Thyroid gland (tissue), 4 donors: ENCODE results near the gene PIK3R6. TPM values are rescaled to one million over a fixed set of nuclear protein-coding genes. Genes with fewer than 3 reads are reported as not detected.

Source experiments
- DNase-seq, 2 donors: peaks; one replicate each; pipeline ENCODE4 v3.0.0-alpha.2; 2019
- H3K27ac ChIP-seq, 3 donors: fragments of 200-600 bp; sonication (generic); 1 replicate in 2 of 3; 2 replicates in 1 of 3; pipeline ENCODE4 v1.5.1; 2016 to 2019; ENCODE audit warnings: mild to moderate bottlenecking in 1 of 3, moderate library complexity in 1 of 3
- H3K27me3 ChIP-seq: fragments of 200-600 bp; sonication (generic); one replicate; pipeline ENCODE4 v1.5.1; 2019
- H3K36me3 ChIP-seq, 2 donors: fragments of 200-600 bp; sonication (generic); one replicate each; pipeline ENCODE4 v1.5.1; 2016 to 2019
- H3K4me1 ChIP-seq, 2 donors: fragments of 200-600 bp; sonication (generic); one replicate each; pipeline ENCODE4 v1.5.1; 2017 to 2019
- H3K4me3 ChIP-seq, 3 donors: fragments of 200-600 bp; sonication (generic); replicated peaks in 1 of 3; 1 replicate in 2 of 3; 2 replicates in 1 of 3; pipeline ENCODE4 v1.5.1; 2016; ENCODE audit warnings: mild to moderate bottlenecking in 1 of 3
- H3K9me3 ChIP-seq: fragments of 200-600 bp; sonication (generic); one replicate; pipeline ENCODE4 v1.5.1; 2017
- POLR2A ChIP-seq, 2 donors: fragments of 450-650 bp; IDR thresholded peaks; one replicate each; pipeline ENCODE4 v1.6.1; 2017; ENCODE audit warnings: antibody characterized with exemption in 2 of 2, mild to moderate bottlenecking in 2 of 2, moderate library complexity in 1 of 2
- WGBS, 2 donors: methylation state at CpG; one replicate each; pipeline ENCODE4 v1.1.5; 2017; 5-methylcytosine and 5-hydroxymethylcytosine counted together
- intact Hi-C: fragments of 100-400 bp; cut with DNase I; formaldehyde crosslinking; loops from one replicate; pipeline ENCODE4 v1.15.1; 2023
- total RNA-seq, 4 donors: library from RNA; depleted of rRNA; stranded (reverse); fragments of >200 nt; gene quantifications; one replicate each; pipeline ENCODE4 v1.2.3, GENCODE V29; 2016
- TF ChIP-seq, protein P1 (sequence below), 6 experiments: fragments of 200-600 bp in 3 of 6; fragments of 450-650 bp in 3 of 6; sonication (generic) in 3 of 6; IDR thresholded peaks; one replicate each; pipeline ENCODE4 v1.5.1; 2016 to 2019; ENCODE audit warnings: antibody characterized with exemption in 6 of 6, mild to moderate bottlenecking in 2 of 6, inconsistent platforms in 1 of 6, moderate library complexity in 1 of 6

PIK3R6 gene
- total RNA-seq, 4 donors from 2014 or later: 0.22 TPM; not detected in 3

DNA sequence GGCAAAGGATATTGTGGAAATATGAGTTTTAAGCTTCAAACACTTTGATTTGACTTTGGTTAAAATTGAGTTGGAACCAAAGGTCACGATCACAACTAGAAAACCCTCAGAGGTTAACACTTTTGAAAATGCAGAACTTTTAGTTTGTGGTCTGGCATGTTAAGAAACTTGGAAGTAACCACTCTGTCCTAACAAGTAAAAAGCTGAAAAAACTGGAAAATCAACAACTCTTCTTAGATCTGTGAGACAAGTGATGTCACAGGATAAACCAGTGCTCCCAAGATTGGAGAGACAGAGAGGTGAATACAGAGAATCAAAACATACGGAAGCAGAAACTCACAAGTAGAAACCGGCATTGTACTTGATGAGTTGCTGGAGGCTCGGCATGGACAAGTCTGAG lies 85.7 kb downstream of the PIK3R6 start:
- no peak for TF ChIP-seq POLR2A (IDR thresholded peaks at IDR 0.05)
- TF ChIP-seq, protein P1, sequence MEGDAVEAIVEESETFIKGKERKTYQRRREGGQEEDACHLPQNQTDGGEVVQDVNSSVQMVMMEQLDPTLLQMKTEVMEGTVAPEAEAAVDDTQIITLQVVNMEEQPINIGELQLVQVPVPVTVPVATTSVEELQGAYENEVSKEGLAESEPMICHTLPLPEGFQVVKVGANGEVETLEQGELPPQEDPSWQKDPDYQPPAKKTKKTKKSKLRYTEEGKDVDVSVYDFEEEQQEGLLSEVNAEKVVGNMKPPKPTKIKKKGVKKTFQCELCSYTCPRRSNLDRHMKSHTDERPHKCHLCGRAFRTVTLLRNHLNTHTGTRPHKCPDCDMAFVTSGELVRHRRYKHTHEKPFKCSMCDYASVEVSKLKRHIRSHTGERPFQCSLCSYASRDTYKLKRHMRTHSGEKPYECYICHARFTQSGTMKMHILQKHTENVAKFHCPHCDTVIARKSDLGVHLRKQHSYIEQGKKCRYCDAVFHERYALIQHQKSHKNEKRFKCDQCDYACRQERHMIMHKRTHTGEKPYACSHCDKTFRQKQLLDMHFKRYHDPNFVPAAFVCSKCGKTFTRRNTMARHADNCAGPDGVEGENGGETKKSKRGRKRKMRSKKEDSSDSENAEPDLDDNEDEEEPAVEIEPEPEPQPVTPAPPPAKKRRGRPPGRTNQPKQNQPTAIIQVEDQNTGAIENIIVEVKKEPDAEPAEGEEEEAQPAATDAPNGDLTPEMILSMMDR (IDR thresholded peaks at IDR 0.05): no peak
- Histone ChIP-seq H3K27me3 (no peaks in the 10 kb centered on the region), H3K4me1 (peaks cover 4 to 7% of the 10 kb centered on the region in 2 donors), H3K9me3 (no peaks in the 10 kb centered on the region), H3K4me3 (no peak overlapping the region), H3K27ac (no peak overlapping the region), H3K36me3 (no peaks in the 10 kb centered on the region)
- WGBS, 2 donors: 74 to 81% methylated on average over 4 of the region's 4 CpGs
- no peak for DNase-seq
- intact Hi-C loops: no loop called here

DNA sequence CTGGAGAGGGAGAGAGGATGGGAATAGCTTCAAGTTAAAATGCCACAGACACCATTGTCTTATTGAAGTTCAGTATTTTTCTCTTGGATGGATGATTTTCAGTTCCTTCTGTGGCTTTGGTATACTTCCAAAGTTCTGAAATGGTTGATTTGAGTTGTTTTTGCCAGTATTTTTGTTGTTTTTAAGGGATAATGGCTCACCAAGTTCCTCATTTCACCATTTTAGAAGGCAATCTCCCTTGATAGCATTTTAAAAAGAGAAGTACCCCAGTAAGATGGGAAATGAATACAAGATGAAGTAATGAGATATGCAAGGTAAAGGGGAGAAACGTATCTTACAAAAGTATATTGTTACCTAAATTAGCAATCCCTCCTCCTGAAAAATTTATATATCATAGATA lies 90.6 kb downstream of the PIK3R6 start:
- DNase-seq: no peak
- H3K27ac ChIP-seq: peak overlapping the region in 1 of 3 donors; percentile 33

DNA sequence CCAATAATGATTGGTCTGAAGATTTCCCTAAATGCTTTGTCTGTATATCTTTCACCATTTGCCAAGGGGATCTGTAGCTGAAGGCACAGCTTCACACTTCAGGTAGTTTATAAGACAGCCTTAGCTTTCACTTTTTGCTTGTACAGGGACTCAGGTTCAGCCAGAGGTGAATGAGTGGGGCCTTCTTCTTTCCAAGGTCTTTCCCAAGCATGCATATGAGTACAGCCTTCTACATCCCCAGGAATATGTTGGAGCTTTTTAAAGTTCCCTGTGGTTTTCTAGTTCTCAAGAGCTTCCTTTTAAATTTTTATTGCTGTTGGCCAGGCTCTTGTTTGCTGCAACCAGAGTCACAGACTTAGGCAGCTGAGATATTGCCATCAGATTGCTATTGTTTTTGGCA lies 91.2 kb downstream of the PIK3R6 start:
- intact Hi-C loops: no loop called here
- Histone ChIP-seq H3K4me1 (peaks cover 13 to 19% of the 10 kb centered on the region in 2 donors), H3K4me3 (no peak overlapping the region), H3K27ac (peak overlapping the region in 2 of 3 donors; percentile 5 to 33), H3K36me3 (no peaks in the 10 kb centered on the region), H3K9me3 (no peaks in the 10 kb centered on the region), H3K27me3 (no peaks in the 10 kb centered on the region)
- TF ChIP-seq, protein P1 (IDR thresholded peaks at IDR 0.05): no peak
- no peak for TF ChIP-seq POLR2A (IDR thresholded peaks at IDR 0.05)
- peak in 1 of 2 donors; percentile 29 for DNase-seq

More for the DNA sequence above, 90.6 kb downstream of the PIK3R6 start:
- H3K9me3 ChIP-seq: no peaks in the 10 kb centered on the region
- no peaks in the 10 kb centered on the region for H3K27me3 ChIP-seq
- TF ChIP-seq POLR2A (IDR thresholded peaks at IDR 0.05): no peak
- TF ChIP-seq, protein P1 (IDR thresholded peaks at IDR 0.05): no peak
- no peak overlapping the region for H3K4me3 ChIP-seq
- H3K4me1 ChIP-seq: peaks cover 13 to 19% of the 10 kb centered on the region in 2 donors
- H3K36me3 ChIP-seq: no peaks in the 10 kb centered on the region
- WGBS, 2 donors: 68 to 70% methylated on average over 1 of the region's 1 CpG
- intact Hi-C loops: no loop called here

DNA sequence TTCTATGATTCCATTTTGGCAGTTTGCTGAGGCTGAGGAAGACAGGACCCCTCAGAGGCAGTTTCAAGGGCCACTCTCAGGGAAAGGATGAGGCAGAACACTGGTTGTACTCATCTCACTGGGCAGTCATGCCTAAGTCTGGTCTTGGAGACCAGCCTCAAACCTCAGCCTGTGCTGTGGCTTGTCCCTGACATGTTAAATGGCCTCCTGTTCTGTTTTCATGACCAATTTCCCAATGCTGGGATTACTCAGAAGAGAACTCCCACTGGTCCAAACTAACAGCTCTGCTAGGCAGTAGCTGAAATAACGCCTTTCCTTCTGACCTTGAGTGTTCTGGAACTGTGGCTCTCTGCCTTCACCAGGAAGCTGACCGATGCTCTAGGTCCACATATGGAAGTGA lies 100.7 kb downstream of the PIK3R6 start:
- no peak for DNase-seq
- Histone ChIP-seq H3K27ac (no peak overlapping the region), H3K36me3 (no peaks in the 10 kb centered on the region), H3K27me3 (no peaks in the 10 kb centered on the region), H3K9me3 (no peaks in the 10 kb centered on the region), H3K4me3 (no peak overlapping the region), H3K4me1 (peaks cover 0 to 7% of the 10 kb centered on the region in 2 donors)
- 72 to 95% methylated on average over 2 of the region's 2 CpGs for WGBS, 2 donors
- TF ChIP-seq, protein P1 (IDR thresholded peaks at IDR 0.05): no peak
- no peak for TF ChIP-seq POLR2A (IDR thresholded peaks at IDR 0.05)
- intact Hi-C loops: no loop called here

DNA sequence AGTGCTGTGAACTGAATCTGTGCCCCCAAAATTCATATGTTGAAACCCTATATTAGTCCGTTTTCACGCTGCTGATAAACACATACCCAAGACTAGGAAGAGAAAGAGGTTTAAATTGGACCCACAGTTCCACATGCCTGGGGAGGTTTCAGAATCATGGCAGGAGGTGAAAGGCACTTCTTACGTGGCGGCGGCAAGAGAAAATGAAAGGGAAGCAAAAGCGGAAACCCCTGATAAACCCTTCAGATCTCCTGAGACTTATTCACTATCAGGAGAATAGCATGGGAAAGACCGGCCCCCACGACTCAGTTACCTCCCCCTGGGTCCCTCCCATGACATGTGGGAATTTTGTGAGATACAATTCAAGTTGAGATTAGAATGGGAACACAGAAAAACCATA lies 105.5 kb downstream of the PIK3R6 start:
- Histone ChIP-seq H3K36me3 (no peaks in the 10 kb centered on the region), H3K9me3 (no peaks in the 10 kb centered on the region), H3K27ac (no peak overlapping the region), H3K4me1 (no peaks in the 10 kb centered on the region), H3K27me3 (no peaks in the 10 kb centered on the region), H3K4me3 (no peak overlapping the region)
- DNase-seq: no peak
- intact Hi-C loops: no loop called here
- no peak for TF ChIP-seq POLR2A (IDR thresholded peaks at IDR 0.05)
- TF ChIP-seq, protein P1 (IDR thresholded peaks at IDR 0.05): no peak
- 87 to 93% methylated on average over 8 of the region's 8 CpGs for WGBS, 2 donors
